ENCODE measurements around the gene TUBB2A.

The TUBB2A gene

DNA sequence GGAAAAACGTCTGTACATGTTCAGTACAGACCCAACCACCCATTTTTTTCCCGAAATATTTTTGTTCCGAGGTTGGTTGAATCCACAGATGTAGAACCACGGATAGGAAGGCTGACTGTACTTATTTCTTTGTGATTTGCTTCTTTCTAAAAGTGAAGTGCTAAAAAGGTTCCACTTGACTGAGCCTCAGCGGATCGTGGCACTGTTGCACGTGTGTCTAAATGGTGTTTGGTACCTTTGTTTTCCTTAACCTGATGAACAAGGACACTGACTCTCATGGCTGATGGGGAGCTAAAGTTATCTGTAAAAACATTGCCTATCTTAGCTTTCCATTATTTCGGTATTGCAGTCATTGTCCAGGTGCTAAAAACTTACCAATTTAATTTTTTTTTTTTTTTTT, 32.7 kb downstream of the TUBB2A start:
- DNase-seq (ENCODE audit: low read depth, low spot score): no peak

DNA sequence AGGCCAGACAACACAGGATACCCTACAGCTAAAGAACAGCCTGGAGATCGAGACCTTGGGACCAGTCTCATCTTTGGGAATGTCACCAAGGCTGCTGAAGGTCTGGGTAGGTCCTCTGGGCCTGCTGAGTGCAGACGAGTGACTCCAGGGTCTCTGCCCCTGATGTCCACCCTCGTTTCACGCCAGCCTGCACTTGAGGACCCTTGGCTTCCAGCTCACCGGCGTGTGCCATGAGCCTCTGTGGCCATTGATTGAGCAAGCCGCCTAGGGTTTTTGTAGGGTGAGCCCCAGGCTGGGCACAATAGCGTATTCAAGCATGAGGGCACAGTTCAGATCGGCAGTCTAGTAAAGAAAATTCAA, 34.5 kb downstream of the TUBB2A start:
- DNase-seq (ENCODE audit: low read depth, low spot score): no peak

DNA sequence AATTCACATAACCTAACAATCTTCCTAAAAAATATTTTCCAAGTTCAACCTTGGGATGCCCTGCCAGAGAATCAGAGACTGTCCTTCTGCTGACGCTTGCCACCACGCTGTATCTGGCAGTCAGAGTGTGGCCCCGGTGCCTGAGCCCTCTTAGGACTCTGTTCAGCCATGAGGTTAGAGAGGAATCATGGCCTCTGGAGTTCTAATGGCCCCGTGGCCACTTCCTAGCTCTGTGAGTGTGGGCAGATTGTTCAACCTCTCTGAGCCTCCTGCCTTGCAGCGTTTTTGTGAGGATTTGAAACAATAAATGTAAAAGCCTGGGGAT, 36.6 kb downstream of the TUBB2A start:
- DNase-seq (ENCODE audit: low read depth, low spot score): no peak

DNA sequence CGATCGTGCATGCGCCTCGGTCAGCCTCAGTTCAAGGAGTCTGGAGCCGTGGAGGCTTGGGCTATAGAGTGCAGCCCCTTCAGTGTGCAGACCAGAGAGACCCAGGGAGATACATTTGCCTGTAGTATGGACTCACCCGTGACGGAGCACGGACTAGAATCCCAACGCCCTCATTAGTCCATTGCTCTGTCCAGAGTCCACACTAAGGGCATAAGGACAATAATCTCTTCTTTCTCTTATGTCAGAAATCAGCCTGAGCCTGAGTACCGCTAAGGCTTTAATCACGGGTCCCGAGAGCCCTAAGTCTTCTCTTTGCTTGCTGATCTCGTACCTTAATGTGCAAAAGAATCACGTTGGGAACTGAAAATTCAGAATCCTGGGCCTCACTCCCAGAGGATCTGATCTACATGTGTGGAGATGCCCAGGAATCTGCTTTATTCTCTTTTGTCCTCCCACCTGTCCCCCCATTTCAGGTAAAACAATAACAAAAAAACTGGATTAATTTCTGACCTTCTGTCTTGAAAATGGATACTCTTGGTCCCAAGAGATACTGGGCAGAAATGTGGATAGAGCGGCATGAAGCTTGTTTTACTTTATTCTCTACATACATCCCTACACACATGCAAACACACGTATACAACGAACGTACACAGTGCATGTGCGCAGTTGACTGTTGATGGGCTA, 38.2 kb downstream of the TUBB2A start:
- no peak for DNase-seq (ENCODE audit: low read depth, low spot score)

DNA sequence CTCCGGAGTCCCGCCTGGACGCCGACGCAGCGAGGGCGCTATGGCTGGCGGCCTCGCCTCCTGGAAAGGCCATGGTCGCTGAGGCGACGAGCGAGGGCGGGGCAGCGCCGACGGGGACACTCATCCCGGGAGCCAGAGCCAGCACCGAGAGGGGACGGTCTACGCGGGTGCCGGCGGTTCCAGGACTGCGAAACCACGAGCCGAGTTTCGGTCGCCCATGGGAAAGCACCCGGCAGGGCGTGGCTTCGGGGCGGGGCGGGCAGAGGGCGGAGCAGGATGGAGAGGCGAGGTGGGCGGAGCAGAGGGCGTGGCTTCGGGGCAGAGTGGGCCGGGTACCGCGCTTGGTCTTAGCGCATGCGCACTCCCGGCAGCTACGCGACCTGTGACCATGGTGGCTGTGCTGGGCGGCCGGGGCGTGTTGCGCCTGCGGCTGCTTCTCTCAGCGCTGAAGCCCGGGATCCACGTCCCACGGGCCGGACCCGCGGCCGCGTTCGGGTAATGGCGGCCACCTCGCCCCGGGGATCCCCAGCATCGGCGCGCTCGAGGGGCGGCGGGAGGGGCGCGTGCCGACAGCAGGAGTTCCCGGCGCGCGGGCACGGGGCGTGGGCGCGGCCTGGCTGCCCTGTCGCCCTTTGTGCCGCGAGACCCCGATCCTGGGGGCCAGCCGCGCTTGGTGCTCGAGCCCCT, 38.8 kb downstream of the TUBB2A start, which contains the start of gene BPHL:
BPHL (plus strand) TSS at position 359 of the 687 bp plus-strand sequence; CDS start at position 389, 30 bp downstream.
- peak; percentile 80 for DNase-seq (ENCODE audit: low read depth, low spot score)

DNA sequence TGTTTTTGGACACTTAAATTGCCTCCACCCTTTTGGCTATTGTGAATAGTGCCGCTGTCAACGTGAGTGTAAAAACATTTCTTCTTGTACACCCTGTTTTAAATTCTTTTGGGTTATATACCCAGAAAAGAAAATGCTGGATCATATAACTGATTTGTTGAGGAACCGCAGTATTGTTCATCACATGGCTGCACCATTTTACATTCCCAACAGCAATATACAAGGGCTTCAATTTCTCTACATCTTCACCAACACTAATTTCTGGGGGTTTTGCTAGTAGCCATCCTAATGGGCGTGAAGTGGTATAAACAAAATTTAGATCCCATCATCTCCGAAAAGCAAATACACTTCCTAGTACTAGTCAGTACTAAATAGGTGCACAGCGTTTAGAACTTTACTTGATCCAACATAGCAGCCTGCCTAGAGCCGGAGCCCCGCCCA, 39.4 kb downstream of the TUBB2A start:
- DNase-seq (ENCODE audit: low read depth, low spot score): no peak

DNA sequence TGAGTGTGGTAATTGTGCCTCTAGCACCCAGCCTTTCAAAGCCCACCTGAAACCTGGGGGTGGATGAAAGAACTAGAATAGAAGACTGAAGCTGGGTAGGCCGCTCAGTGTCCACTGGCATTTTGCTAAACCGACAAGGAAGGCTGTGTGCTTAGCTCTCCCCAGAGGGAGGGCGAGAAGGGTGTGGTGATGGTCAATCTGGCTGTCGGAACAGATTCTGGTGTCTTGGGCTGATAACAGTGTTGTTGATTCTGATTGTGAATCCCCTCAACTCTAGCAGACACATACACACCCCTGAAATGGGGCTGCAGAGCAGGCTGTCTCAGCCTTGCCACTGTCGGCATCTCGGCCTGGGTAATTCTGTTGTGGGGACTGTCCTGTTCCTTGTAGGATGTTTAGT, 43.0 kb downstream of the TUBB2A start:
- DNase-seq (ENCODE audit: low read depth, low spot score): no peak

DNA sequence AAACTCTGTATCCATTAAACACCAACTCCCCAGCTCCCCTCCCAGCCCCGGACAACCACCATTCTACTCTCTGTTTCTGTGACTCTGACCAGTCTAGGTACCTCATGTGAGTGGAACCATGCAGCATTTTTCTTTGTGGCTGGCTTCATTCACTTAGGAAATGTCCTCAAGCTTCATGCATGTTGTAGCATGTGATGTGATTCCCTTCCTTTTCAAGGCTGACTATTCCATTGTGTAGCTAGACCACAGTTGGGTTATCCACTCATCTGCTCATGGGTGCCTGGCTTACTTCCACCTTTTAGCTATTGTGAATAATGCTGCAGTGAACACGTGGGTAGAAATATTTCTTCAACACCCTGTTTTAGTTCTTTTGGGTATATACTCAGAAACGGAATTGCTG, 47.6 kb downstream of the TUBB2A start:
- no peak for DNase-seq (ENCODE audit: low read depth, low spot score)

DNA sequence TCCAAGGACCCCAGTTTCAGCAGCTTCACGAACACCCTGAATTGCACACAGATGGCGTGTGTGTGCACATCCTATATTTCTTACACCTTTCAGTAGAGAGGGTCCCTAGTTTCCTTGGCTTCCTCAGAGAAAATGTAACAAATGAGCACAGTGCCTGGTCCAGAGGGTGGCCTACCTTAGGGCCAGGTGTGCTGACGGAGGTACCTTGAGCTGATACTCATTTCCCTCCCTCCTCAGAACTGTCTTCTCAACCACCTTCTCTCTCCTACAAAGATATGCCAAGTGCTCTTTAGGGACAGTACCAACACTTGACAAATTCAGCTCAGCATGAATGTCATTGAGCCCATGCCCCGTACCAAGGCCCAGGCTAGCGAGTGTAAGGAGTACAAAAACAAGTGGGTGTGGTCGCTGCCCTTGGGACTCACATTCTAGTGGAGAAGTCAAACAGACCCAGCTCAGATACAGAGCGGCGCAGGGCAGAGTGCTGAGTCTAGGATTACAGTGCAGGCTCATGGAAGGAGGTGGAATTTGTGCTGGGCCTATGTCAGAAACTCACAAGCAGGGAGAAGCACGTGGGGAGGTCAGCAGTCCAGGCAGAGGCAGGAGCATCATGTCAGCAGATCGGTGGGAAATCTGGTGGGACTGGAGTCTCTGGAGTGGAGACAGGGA, 48.5 kb downstream of the TUBB2A start:
- no peak for DNase-seq (ENCODE audit: low read depth, low spot score)

Data from brain pericyte (primary cell).